ENCODE data around the gene NUP210.

Gene NUP210

GRCh38 chr3:13277196-13277813 lies 142.8 kb downstream of the NUP210 start:
- Histone ChIP-seq H3K27ac (ENCODE audit: low read depth, low read length) (no peak overlapping the region), H3K36me3 (ENCODE audit: insufficient read depth, low read length) (no peaks in the 10 kb centered on the region), H3K4me3 (ENCODE audit: low read length) (no peak overlapping the region), H3K4me1 (ENCODE audit: insufficient read depth, low read length) (no peaks in the 10 kb centered on the region), H3K9ac (ENCODE audit: low read depth, low read length) (no peak overlapping the region), H3K27me3 (ENCODE audit: insufficient read depth, low read length) (peaks cover 23% of the 10 kb centered on the region), H3K9me3 (ENCODE audit: insufficient read depth, low read depth, low read length) (no peaks in the 10 kb centered on the region)
- WGBS = 80% methylated on average over 16 of the region's 16 CpGs

GRCh38 chr3:13276438-13277195 lies 143.5 kb downstream of the NUP210 start:
- H3K9ac ChIP-seq (ENCODE audit: low read depth, low read length) = no peak overlapping the region
- 80% methylated on average over 14 of the region's 14 CpGs for WGBS
- peaks cover 16% of the 10 kb centered on the region for H3K27me3 ChIP-seq (ENCODE audit: insufficient read depth, low read length)
- no peaks in the 10 kb centered on the region for H3K36me3 ChIP-seq (ENCODE audit: insufficient read depth, low read length)
- no peak overlapping the region for H3K4me3 ChIP-seq (ENCODE audit: low read length)
- no peaks in the 10 kb centered on the region for H3K9me3 ChIP-seq (ENCODE audit: insufficient read depth, low read depth, low read length)
- no peak overlapping the region for H3K27ac ChIP-seq (ENCODE audit: low read depth, low read length)
- H3K4me1 ChIP-seq (ENCODE audit: insufficient read depth, low read length) = no peaks in the 10 kb centered on the region

GRCh38 chr3:13275376-13276005 lies 144.6 kb downstream of the NUP210 start:
- Histone ChIP-seq H3K27ac (ENCODE audit: low read depth, low read length) (no peak overlapping the region), H3K27me3 (ENCODE audit: insufficient read depth, low read length) (peaks cover 4% of the 10 kb centered on the region; the same call in 1 of the 2 replicates), H3K36me3 (ENCODE audit: insufficient read depth, low read length) (no peaks in the 10 kb centered on the region), H3K9ac (ENCODE audit: low read depth, low read length) (no peak overlapping the region), H3K4me1 (ENCODE audit: insufficient read depth, low read length) (no peaks in the 10 kb centered on the region), H3K4me3 (ENCODE audit: low read length) (no peak overlapping the region), H3K9me3 (ENCODE audit: insufficient read depth, low read depth, low read length) (no peaks in the 10 kb centered on the region)
- WGBS = 93% methylated on average over 14 of the region's 14 CpGs

GRCh38 chr3:13274551-13275332 lies 145.4 kb downstream of the NUP210 start:
- no peaks in the 10 kb centered on the region for H3K36me3 ChIP-seq (ENCODE audit: insufficient read depth, low read length)
- WGBS = 88% methylated on average over 14 of the region's 14 CpGs
- H3K4me1 ChIP-seq (ENCODE audit: insufficient read depth, low read length) = no peaks in the 10 kb centered on the region
- H3K9ac ChIP-seq (ENCODE audit: low read depth, low read length) = no peak overlapping the region
- H3K4me3 ChIP-seq (ENCODE audit: low read length) = no peak overlapping the region
- H3K27ac ChIP-seq (ENCODE audit: low read depth, low read length) = no peak overlapping the region
- no peaks in the 10 kb centered on the region; the same call in 1 of the 2 replicates for H3K9me3 ChIP-seq (ENCODE audit: insufficient read depth, low read depth, low read length)
- no peaks in the 10 kb centered on the region for H3K27me3 ChIP-seq (ENCODE audit: insufficient read depth, low read length)

GRCh38 chr3:13274125-13274524 lies 146.0 kb downstream of the NUP210 start:
- WGBS = 79% methylated on average over 13 of the region's 13 CpGs
- H3K4me3 ChIP-seq (ENCODE audit: low read length) = no peak overlapping the region
- no peaks in the 10 kb centered on the region for H3K36me3 ChIP-seq (ENCODE audit: insufficient read depth, low read length)
- H3K27me3 ChIP-seq (ENCODE audit: insufficient read depth, low read length) = no peaks in the 10 kb centered on the region
- no peak overlapping the region for H3K27ac ChIP-seq (ENCODE audit: low read depth, low read length)
- H3K9ac ChIP-seq (ENCODE audit: low read depth, low read length) = no peak overlapping the region
- H3K4me1 ChIP-seq (ENCODE audit: insufficient read depth, low read length) = no peaks in the 10 kb centered on the region
- H3K9me3 ChIP-seq (ENCODE audit: insufficient read depth, low read depth, low read length) = no peaks in the 10 kb centered on the region; the same call in 1 of the 2 replicates

- H3K4me3 ChIP-seq (ENCODE audit: low read length) = no peak overlapping the region
- H3K27me3 ChIP-seq (ENCODE audit: insufficient read depth, low read length) = no peaks in the 10 kb centered on the region
- H3K4me1 ChIP-seq (ENCODE audit: insufficient read depth, low read length) = no peaks in the 10 kb centered on the region
- H3K9ac ChIP-seq (ENCODE audit: low read depth, low read length) = no peak overlapping the region
- no peaks in the 10 kb centered on the region for H3K36me3 ChIP-seq (ENCODE audit: insufficient read depth, low read length)
- H3K9me3 ChIP-seq (ENCODE audit: insufficient read depth, low read depth, low read length) = no peaks in the 10 kb centered on the region; the same call in 1 of the 2 replicates
- no peak overlapping the region for H3K27ac ChIP-seq (ENCODE audit: low read depth, low read length)
- 88% methylated on average over 6 of the region's 6 CpGs for WGBS
These were observed 146.5 kb downstream of the NUP210 start for GRCh38 chr3:13273604-13274105.

- Histone ChIP-seq H3K9ac (ENCODE audit: low read depth, low read length) (no peak overlapping the region), H3K27me3 (ENCODE audit: insufficient read depth, low read length) (no peaks in the 10 kb centered on the region), H3K27ac (ENCODE audit: low read depth, low read length) (no peak overlapping the region), H3K9me3 (ENCODE audit: insufficient read depth, low read depth, low read length) (no peaks in the 10 kb centered on the region; the same call in 1 of the 2 replicates), H3K36me3 (ENCODE audit: insufficient read depth, low read length) (no peaks in the 10 kb centered on the region), H3K4me1 (ENCODE audit: insufficient read depth, low read length) (no peaks in the 10 kb centered on the region), H3K4me3 (ENCODE audit: low read length) (no peak overlapping the region)
- 85% methylated on average over 10 of the region's 10 CpGs for WGBS
These were observed 147.1 kb downstream of the NUP210 start for GRCh38 chr3:13272831-13273603.

GRCh38 chr3:13269711-13270378 lies 150.3 kb downstream of the NUP210 start:
- no peak overlapping the region for H3K9ac ChIP-seq (ENCODE audit: low read depth, low read length)
- H3K36me3 ChIP-seq (ENCODE audit: insufficient read depth, low read length) = no peaks in the 10 kb centered on the region
- WGBS = 94% methylated on average over 5 of the region's 5 CpGs
- no peak overlapping the region for H3K27ac ChIP-seq (ENCODE audit: low read depth, low read length)
- no peaks in the 10 kb centered on the region; the same call in 1 of the 2 replicates for H3K9me3 ChIP-seq (ENCODE audit: insufficient read depth, low read depth, low read length)
- H3K4me3 ChIP-seq (ENCODE audit: low read length) = no peak overlapping the region
- H3K27me3 ChIP-seq (ENCODE audit: insufficient read depth, low read length) = no peaks in the 10 kb centered on the region
- H3K4me1 ChIP-seq (ENCODE audit: insufficient read depth, low read length) = no peaks in the 10 kb centered on the region

GRCh38 chr3:13268961-13269441 lies 151.1 kb downstream of the NUP210 start:
- Histone ChIP-seq H3K4me3 (ENCODE audit: low read length) (no peak overlapping the region), H3K9me3 (ENCODE audit: insufficient read depth, low read depth, low read length) (no peaks in the 10 kb centered on the region; the same call in 1 of the 2 replicates), H3K27me3 (ENCODE audit: insufficient read depth, low read length) (no peaks in the 10 kb centered on the region), H3K9ac (ENCODE audit: low read depth, low read length) (no peak overlapping the region), H3K27ac (ENCODE audit: low read depth, low read length) (no peak overlapping the region), H3K36me3 (ENCODE audit: insufficient read depth, low read length) (no peaks in the 10 kb centered on the region), H3K4me1 (ENCODE audit: insufficient read depth, low read length) (no peaks in the 10 kb centered on the region)
- 71% methylated on average over 11 of the region's 11 CpGs for WGBS

GRCh38 chr3:13268120-13268519 lies 152.0 kb downstream of the NUP210 start:
- WGBS = 90% methylated on average over 2 of the region's 2 CpGs
- Histone ChIP-seq H3K27me3 (ENCODE audit: insufficient read depth, low read length) (no peaks in the 10 kb centered on the region), H3K36me3 (ENCODE audit: insufficient read depth, low read length) (no peaks in the 10 kb centered on the region)

More at GRCh38 chr3:13268120-13268519, 152.0 kb downstream of the NUP210 start:
- Histone ChIP-seq H3K4me1 (ENCODE audit: insufficient read depth, low read length) (no peaks in the 10 kb centered on the region), H3K27ac (ENCODE audit: low read depth, low read length) (no peak overlapping the region), H3K9ac (ENCODE audit: low read depth, low read length) (no peak overlapping the region), H3K4me3 (ENCODE audit: low read length) (no peak overlapping the region), H3K9me3 (ENCODE audit: insufficient read depth, low read depth, low read length) (no peaks in the 10 kb centered on the region; the same call in 1 of the 2 replicates)
